ENCODE results near the gene COL6A2. TPM values are rescaled to one million over a fixed set of nuclear protein-coding genes. Genes with fewer than 3 reads are reported as not detected.
"Not testable (repeated sequence)": the region's sequence is repeated elsewhere in the genome, so short reads cannot be mapped to it uniquely, and the experiment has no call there.

The COL6A2 gene
- total RNA-seq, 1 donor from 2014 or later, result 33.7 TPM

DNA sequence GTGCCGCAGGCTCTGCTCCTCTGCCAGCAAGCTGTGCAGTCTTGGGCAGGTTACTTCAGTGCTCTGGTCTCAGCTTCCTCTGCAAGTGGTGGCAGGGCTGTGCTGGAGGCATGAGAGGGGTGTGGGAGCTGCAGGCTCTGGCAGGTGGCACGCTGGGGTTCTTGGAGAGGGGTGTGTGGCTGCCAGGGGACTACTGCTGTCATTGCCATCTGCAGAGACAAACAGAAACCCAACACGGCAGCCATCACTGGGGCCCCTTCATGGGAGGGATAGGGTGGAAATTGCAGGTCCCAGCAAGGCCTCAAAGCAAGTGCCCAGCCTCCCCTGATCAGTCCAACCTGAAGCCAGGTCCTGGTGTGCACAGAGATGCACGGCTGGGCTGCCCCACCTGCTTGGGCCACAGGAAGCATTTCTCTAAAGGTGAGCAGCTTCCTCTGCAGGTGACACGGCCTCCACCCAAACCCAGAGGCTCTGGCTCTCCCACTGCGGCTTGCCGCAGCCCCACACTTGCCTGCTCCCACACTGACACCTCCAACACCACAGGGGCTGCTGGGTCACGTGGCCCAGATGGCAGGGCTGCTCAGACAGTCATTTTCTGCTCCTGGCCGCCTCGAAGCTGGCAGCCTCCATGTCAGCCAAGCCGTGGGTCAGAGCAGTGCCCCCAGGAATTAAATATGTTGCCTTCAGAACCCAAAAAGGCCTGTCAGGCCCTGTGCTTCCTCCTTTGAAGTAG, 4.1 kb upstream of the COL6A2 start:
- DNase-seq (ENCODE audit: low read depth in 2 of 2), result no peak

DNA sequence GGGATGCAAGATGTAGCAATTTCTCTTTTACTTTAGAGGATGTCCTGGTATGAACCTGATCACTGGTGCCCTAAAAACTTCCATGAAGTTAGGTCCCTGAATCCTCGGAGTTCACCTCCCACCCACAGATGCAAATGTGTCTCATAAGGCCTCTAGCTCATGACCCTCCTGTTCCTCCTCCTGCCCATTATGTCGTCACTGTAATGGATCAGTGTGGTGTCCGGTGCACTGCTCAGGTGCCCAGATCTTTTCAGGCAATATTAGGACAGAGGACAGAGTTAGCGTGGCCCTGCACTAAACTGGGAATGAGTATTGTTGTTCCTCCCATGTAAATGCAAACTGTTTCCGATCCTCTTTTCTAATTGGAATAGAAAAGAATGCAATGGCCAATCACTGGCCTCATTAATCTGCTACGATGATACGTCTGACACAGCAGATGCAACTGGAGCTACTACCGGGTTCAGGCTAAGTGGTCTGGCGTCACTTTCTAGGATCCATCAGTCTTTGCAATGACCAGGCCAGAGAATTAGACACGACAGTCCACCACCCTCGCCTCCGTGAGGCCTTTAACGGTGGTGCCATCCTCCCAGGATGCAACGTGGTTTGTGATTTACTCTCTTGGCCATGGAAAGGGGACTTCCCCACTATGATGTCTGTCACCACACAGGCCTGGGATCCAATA, 3.4 kb upstream of the COL6A2 start:
- DNase-seq (ENCODE audit: low read depth in 2 of 2), result no peak

DNA sequence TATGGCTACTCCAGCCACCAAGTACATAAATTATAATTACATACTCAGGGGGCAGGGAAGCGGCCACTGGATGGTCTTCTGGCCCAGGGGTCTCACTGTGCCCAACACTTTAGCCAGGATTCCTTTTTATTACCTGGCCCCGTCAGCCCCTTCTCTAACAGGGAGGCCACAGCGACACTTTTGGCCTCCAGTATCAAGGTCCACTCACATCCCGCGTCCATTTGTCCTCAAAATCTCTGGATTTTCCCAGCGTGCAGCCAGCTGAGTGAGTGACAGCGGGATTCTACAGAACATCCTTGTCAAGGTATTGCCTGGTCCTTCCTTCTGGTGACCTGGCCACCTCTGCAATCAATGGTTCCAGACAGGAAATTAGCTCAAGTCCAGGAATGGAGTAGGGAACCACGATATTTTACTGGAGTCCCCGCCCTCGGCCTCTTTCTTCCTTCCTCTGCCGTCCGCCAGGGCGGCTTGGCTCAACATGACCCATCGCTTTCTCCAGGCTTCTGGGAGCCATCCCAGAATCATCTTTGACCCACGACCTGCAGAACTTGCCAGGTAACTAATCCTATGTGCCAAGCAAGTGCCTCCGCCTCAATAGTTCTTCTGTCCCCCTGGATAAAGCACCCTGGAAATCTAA, 2.7 kb upstream of the COL6A2 start:
- DNase-seq (ENCODE audit: low read depth in 2 of 2), result no peak

DNA sequence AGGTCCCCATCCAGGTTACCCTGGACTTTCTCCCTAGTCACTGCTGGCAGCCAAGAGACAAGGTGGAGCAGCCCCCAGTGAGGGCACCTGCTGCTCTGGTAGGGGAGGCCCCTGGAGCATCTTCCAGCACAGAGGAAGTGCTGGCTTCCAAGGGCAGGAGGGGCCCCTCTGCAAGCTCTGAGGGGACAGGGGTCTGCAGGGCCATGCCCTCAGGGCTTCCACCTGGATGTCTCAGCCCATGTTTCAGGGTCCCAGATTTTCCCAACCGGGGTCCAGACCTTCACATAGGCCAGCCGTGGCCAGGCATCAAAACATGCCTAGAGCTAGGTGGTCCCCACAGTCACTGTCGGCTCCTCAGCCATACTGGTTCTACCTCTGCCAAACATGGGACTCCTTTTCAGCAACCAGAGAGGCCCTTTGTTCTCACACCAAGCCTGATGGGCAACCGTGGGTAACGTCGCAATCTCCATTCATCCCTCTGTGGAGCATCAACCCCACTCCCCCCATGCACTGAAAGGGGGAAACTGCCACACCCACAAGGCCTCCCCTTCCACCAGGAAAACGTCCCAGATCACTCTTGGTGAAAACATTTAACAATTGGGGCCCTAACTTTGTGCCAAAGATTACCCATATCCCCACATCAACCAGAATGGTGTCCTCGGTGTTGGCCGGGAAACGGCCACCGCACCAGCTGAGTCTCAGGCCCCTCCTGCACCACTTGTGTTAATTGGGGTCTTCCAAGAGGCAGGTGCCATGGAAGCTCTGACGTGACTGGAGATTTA, 1.9 kb upstream of the COL6A2 start:
- no peak for DNase-seq (ENCODE audit: low read depth in 2 of 2)

DNA sequence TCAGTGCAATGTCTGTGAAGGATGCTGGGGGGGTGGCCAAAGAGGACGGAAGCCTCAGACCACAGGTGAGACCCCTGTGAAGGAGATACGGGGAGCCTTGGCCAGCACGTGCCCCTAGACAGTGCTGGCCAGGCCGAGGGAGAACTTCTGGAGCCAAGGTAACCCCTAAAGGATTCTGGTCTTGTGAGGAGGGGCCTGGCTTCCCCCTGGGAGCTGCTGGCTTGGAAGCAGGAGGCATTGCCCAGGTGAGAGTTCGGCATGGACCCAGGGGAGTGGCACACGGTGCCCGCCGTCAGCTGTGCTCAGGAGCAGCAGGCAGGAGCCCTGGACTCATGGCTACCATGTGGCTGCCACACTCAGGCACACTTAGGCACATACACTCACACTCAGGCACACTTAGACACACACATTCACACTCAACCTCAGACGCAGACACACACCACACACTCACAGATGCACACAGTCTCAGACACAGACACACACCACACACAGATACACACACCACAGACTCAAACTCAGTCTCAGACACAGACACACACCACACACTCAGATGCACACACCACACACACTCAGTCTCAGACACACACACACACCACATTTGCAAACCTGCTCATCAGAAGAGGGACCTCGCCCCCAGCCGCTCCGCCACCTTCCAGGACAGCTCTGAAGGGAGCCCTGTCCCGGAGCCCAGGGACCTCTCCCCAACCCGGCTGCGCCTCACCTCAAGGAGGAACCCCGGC, 1.1 kb upstream of the COL6A2 start:
- no peak for DNase-seq (ENCODE audit: low read depth in 2 of 2)

DNA sequence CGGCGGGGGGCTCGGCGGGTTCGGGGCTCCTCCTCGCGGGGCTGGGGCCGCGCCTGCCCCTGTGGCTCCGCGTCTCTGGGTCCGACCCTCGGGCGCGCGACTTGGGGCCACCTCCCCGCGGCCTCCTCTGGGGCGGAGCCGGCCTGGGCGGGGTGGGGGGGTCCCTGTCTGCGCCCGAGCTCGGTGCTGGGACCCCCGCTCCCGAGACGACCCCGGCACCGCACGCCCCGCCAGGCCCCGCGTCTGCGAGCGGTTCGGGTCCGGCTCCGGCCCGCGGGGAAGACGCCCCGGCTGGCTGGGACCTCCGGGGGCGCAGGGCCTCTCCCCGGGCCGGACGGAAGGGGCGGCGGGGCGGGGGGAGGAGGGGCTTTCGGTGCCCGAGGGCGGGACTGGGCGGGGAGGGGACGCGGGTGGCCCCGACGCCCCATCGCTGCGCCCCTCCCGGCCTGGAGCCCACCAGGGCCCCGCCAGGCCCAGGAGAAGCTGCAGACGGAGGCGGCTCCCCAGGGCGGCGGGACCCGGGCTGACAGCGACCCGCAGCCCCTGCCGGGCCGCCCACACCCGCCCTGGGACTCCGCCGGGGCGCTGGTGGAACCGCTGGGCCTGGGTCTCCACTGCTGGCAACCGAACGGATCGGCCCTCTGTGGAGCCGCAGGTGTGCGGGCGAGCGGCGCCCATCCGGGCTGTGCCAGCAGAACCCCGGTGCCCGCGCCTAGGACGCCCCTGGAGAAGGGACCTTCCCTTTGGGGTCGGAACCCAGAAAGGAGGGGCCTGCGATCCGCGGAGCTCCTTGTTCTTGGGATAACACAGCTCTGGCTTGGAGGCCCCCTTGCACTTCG, 610 bp downstream of the COL6A2 start:
- no peak for DNase-seq (ENCODE audit: low read depth in 2 of 2)

DNA sequence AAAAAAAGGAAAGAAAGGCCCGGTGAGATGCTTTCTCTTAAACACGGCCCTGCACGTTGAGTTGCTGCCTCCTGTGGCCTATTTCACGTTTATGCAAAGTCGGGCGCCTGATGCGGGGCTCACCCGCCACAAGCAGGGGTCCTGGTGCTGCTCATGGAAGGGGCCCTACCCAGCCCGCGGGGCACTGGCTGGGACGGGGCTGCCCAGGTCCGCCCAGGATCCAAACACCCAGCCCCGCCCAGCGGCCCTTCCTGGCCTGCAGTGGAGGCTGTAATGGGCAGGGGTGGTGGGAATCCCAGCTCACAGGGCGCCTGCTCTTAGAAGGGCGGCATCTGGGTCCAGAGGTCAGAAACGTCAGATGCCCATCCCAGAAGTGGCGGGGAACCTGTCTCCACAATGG, 1.6 kb downstream of the COL6A2 start:
- DNase-seq (ENCODE audit: low read depth in 2 of 2), result no peak

DNA sequence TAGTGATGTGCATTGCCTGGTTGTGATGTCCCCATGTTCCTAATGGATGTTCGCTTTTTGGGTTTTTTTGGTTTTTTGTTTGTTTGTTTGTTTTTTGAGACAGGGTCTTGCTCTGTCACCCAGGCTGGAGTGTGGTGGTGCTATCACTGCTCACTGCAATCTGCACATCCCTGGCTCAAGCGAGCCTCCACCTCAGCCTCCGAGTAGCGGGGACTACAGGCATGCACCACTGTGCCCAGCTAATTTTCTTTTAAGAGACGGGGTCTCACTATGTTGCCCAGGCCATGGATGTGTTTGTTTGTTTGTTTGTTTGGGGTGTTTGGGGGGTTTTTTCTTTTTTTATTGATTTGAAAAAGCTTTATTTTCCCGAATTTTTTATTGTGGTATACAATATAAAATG, 2.1 kb downstream of the COL6A2 start:
- no peak for DNase-seq (ENCODE audit: low read depth in 2 of 2)

DNA sequence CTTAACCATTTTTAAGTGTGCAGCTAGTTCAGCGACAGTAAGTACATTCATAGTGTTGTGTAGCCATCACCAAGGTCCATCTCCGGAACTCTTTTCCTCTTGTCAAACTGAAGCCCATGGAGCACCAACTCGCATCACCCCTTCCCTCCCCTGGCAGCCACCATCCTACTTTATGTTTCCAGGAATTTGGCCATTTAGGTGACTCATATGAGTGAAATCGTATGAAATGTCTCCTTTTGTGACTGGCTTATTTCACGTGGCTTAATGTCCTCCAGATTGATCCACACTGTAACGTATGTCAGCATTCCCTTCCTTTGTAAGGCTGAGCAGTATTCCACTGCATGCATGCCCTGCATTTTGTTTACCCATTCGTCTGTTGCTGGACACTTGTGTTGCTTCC, 2.5 kb downstream of the COL6A2 start:
- no peak for DNase-seq (ENCODE audit: low read depth in 2 of 2)

DNA sequence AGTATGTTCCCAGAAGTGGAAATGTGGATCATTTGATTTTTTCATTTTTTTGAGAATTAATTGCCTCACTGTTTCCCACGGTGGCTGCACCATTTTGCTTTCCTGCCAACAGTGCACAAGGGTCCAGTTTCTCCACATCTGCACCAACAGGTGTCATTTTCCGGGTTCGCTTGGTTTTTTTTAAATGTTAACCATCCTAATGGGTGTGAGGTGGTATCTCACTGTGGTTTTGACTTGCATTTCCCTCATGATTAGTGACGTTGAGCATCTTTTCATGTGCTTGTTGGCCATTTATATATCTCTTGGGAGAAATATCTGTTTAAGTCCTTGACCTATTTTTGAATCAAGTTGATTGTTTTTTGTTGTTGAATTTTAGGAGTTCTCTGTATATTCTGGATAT, 3.0 kb downstream of the COL6A2 start:
- DNase-seq (ENCODE audit: low read depth in 2 of 2), result no peak

DNA sequence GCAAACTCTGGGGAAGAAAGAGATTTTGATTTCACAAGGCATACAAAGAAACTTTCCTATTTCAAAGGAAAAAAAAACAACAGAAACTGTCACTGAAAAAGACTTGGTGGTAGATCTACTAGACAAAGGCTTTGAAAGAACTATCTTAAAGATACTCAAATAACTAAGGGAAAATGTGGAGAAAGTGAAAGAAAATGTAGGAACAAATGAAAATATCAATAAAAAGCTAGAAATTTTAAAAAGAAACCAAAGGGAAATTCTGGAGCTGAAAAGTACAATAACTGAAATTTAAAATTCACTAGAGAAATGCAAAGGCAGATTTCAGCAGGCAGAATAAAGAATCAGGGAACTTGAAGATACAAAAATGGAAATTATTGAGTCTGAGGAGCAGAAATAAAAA, 6.2 kb downstream of the COL6A2 start:
- DNase-seq (ENCODE audit: low read depth in 2 of 2), result no peak

DNA sequence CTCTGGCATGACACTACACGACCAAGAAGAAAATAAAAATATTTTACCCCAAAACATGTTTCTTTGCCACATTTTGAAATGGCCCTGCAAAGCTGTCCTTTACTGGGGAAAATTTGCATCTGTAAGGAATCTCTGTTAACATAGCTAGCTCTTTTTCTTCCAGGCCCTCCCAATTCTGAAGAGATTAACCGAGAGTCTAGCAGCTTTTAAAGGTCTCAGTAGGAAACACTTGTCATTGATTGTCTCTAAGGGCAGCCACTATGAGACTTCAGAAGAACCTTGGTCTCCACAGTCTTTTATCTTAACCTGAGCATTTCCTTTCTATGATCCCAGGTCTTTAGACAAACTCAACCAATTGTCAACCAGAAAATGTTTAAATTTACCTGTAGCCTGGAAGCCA, 9.5 kb downstream of the COL6A2 start:
- DNase-seq (ENCODE audit: low read depth in 2 of 2), result not testable (repeated sequence)

DNA sequence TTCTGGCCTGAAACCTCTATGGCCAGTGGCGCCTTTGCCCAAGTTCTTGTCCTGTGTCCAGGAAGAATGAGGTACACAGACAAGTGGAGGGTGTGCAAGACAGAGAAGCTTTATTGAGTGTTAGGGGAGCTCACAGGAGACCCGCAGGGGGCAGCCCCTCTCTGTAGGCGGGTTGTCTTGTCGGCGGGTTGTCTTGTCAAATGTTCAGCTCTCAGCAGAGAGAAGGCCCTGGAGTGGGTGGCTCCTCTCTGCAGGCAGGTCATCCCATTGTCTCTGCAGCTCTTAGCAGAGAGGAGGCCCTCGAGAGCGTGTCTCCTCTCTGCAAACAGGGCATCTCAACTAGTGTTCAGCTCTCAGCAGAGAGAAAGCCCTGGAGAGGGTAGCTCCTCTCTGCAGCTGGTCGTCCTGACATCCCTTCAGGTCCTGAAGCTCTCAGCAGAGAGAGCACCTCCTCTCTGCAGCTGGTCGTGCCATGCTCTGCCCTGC, 11.0 kb downstream of the COL6A2 start:
- no peak for DNase-seq (ENCODE audit: low read depth in 2 of 2)

DNA sequence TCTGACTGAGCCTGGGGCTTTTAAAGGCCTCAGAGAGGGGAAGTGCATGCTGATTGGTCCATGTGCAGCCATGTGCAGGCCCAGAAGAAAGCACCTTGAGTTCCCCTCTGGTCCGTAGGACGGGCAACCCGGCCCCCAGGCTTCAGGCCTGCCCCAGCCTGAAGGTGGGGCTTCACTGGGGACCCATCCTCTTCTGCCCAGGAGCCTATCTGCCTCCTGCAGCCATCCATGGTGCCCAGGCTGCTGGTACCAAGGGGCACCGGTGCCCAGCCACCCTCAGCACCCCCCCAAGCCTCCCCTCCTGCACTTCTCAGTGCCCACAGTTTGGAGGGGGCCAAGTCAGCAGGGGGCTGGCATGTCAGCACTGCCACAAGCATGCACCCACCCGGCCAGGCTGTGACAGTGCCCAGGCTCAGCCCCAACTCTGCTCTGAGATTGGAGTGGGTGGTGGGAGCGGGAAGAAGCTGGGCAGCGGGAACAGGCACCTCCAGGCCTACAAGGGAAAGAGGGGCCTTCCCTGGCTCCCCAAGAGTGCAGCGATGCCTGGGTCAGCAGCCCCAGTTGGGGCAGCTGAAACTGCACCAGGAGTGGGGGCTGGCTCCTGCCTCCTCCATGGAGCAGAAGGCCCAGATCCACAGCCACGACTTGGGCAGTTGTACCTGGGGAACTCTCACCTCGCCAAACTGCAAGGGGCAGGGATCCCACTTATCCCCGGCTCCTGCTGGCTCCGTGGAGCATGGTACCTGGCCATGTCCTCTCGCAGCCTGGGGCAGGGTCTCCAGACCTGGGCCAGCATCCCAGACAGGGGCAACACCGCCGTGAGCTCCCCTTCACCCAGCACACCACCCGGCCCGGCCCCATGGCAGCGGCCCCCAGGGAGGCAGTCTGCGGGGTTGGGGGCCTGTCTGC, 11.7 kb downstream of the COL6A2 start:
- DNase-seq (ENCODE audit: low read depth in 2 of 2), result no peak

DNA sequence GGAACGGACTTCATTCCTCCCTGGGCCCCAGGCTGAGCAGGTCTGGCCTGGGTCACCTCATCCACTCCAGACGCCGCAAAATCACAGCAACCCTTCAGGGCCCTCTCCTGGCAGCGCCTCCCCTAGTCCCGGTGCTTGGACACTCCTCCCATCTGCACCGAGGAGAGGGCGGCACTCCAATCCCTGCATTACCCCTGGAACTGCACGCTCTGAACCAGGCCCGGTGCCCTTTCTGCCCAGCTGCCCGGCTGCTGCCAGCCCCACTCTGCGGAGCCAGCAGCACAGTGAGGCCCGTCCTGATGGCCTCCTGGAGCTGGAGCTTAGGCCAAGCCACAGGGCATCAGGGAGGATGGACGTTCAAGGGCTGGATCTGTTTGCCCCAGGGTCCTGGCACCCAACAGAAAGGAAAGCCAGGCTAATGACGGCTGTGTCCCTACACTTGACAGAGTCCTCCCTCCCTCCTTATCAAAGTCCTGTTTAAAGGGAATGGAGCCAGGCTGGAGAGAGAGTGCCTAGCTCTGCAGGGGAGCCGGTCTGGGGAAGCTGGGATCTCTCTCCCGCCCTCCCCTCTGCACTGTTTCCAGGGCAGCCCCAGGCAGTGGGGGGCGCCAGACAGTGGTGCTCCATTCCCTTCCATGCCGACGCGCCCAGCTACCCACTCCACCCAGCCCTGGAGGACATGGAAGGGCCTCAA, 12.7 kb downstream of the COL6A2 start:
- DNase-seq (ENCODE audit: low read depth in 2 of 2), result no peak

DNA sequence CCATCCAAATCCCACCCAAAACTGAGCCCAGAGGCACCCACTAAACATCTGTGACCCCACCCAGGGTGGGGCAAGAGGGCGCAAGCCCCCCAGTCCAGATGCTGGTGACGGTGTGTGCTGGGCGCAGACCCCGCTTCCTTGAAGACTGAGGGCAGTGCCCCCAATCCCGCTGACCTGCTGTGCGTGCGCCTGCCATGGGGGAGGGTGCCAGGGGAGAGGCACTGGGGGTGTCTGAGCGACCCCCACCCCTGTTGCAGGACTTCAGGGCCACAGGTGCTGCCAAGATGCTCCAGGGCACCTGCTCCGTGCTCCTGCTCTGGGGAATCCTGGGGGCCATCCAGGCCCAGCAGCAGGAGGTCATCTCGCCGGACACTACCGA, 13.3 kb downstream of the COL6A2 start:
- DNase-seq (ENCODE audit: low read depth in 2 of 2), result no peak

DNA sequence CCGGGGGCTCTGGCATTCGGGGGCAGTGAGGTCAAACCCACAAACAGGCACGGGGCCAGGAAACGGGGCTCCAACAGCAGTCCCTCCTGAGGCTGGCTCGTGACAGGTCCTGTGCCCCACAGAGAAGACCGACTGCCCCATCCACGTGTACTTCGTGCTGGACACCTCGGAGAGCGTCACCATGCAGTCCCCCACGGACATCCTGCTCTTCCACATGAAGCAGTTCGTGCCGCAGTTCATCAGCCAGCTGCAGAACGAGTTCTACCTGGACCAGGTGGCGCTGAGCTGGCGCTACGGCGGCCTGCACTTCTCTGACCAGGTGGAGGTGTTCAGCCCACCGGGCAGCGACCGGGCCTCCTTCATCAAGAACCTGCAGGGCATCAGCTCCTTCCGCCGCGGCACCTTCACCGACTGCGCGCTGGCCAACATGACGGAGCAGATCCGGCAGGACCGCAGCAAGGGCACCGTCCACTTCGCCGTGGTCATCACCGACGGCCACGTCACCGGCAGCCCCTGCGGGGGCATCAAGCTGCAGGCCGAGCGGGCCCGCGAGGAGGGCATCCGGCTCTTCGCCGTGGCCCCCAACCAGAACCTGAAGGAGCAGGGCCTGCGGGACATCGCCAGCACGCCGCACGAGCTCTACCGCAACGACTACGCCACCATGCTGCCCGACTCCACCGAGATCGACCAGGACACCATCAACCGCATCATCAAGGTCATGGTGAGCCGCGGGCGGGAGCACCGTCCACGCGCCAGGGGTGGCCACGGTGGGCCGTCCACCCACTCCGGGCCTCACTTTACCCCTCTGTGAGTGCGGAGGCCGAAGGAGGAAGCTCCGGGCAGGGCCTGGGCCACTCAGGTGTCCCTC, 14.2 kb downstream of the COL6A2 start:
- no peak for DNase-seq (ENCODE audit: low read depth in 2 of 2)

DNA sequence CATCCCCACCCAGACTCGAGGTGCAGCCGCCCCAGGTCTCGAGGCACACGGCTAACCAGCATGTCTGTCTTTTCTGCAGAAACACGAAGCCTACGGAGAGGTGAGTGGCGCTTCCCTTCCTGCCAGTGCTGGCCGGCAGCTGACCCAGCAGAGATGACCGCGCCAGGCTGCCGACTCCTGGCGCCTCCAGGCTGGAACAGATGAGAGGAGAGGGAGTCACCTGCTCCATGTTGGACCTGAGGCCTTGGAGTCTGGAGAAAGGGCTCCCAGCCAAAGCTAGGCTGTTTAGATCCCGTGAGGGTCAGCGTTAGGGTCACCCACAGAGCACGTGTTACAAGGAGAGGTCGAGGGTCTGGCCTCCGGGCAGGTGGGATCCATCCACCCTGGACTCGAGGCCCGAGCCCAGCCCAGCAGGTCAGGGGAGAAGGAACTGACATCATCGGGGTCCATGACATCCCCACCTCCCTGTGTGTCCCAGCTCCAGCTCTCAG, 14.9 kb downstream of the COL6A2 start:
- DNase-seq (ENCODE audit: low read depth in 2 of 2), result no peak

All from lung microvascular endothelial cell (primary cell).